Motor neuron (in vitro differentiated cells): ENCODE results near the gene PCDHGB6. TPM values are rescaled to one million over a fixed set of nuclear protein-coding genes. Genes with fewer than 3 reads are reported as not detected.

Source experiments
- ATAC-seq, 8 experiments: fragments of 200-7000 bp; cut with Tn5 transposase; replicated peaks in 6 of 8; 2 replicates each; pipeline ENCODE4 v1.8.0; 2021; ENCODE audit warnings: mild to moderate bottlenecking in 8 of 8, moderate library complexity in 8 of 8
- H3K27ac ChIP-seq, 2 donors: fragments of 250-450 bp; sonication (Bioruptor Pico); 2 replicates each; pipeline ENCODE4 v1.9.0; 2021; ENCODE audit warnings: antibody characterized with exemption in 2 of 2, mild to moderate bottlenecking in 2 of 2, moderate library complexity in 1 of 2
- H3K4me1 ChIP-seq, 2 donors: fragments of 250-450 bp; sonication (Bioruptor Pico); replicated peaks in 1 of 2; 2 replicates each; pipeline ENCODE4 v1.6.1; 2021; ENCODE audit warnings: antibody characterized with exemption in 2 of 2, mild to moderate bottlenecking in 2 of 2, moderate library complexity in 1 of 2
- H3K4me3 ChIP-seq, 5 donors: fragments of 250-450 bp; sonication (Bioruptor Pico); 2 replicates each; pipeline ENCODE4 v1.9.0; 2021; ENCODE audit warnings: antibody characterized with exemption in 5 of 5, mild to moderate bottlenecking in 5 of 5, moderate library complexity in 4 of 5
- WGBS, 10 experiments: fragments of 450-650 bp; shearing (Covaris generic); methylation state at CpG; one replicate each; pipeline ENCODE4 v1.0.0; 2022; 5-methylcytosine and 5-hydroxymethylcytosine counted together
- in situ Hi-C, 9 experiments: fragments of 400-800 bp; cut with MboI; loops; one replicate each; pipeline ENCODE4 v1.15.0; 2021; ENCODE audit warnings: low sequenced_read_pairs in 9 of 9, low pct_unique_long_range_greater_than_20kb in 2 of 9; ENCODE audit not compliant: unreplicated experiment in 9 of 9
- total RNA-seq, 8 experiments: library from RNA; unstranded; fragments of 300-600 nt; gene quantifications; 2 replicates each; pipeline versions ENCODE4 v1.2.3 to v1.2.4, GENCODE V29; 2022

The PCDHGB6 gene
- total RNA-seq, 8 experiments from 2014 or later, result 1.1 to 46.7 (median 31.5) TPM

DNA sequence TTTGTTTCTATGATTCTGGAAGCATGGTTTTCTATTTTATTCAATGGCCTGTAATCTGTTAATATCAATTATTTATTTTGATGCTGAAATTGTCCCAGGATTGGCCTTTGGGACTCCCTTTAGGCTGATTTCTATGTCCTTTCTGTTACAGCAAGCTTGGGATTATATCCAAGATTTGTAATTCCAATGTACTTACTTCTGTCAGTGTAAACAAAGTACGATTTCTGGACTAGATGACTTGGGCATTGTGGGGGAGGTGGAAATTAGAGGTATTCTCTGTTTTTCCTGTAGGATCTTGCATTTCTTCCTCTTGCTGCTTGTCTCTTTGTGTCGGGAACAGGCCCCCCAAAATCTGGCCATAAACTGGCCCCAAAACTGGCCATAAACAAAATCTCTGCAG lies 26.2 kb downstream of the PCDHGB6 start:
- 17 to 100% (median 66%) methylated on average over 1 to 2 of the region's 2 CpGs; no CpG with 5 or more reads in 2 of the 10 experiments for WGBS, 10 experiments
- no peak for ATAC-seq
- no peak overlapping the region for H3K4me3 ChIP-seq
- no peak overlapping the region for H3K27ac ChIP-seq
- in situ Hi-C loops, result no loop called here
- no peaks in the 10 kb centered on the region for H3K4me1 ChIP-seq

DNA sequence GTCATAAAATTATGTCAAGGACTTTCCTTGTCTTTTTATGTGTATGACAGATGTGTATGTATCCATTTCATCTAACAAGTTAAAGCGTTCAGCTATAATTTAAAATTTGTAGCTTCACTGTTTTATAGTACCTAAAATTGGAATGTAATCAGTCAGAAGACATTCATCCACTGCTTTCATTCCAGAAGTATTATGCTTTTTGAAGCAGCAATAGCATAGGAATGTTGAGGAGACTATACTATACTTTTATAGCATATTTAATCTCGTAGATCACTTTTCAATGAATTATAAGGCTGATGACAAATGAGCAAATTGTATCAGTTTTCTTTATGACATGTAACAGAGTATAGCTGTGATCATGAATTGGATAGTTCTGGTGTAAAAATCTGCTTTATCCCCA lies 29.4 kb downstream of the PCDHGB6 start:
- 43 to 100% (median 92%) methylated on average over 1 to 2 of the region's 2 CpGs; no CpG with 5 or more reads in 1 of the 10 experiments for WGBS, 10 experiments
- H3K4me3 ChIP-seq, result no peak overlapping the region
- H3K27ac ChIP-seq, result no peak overlapping the region
- in situ Hi-C loops, result no loop called here
- no peak for ATAC-seq
- no peaks in the 10 kb centered on the region for H3K4me1 ChIP-seq

DNA sequence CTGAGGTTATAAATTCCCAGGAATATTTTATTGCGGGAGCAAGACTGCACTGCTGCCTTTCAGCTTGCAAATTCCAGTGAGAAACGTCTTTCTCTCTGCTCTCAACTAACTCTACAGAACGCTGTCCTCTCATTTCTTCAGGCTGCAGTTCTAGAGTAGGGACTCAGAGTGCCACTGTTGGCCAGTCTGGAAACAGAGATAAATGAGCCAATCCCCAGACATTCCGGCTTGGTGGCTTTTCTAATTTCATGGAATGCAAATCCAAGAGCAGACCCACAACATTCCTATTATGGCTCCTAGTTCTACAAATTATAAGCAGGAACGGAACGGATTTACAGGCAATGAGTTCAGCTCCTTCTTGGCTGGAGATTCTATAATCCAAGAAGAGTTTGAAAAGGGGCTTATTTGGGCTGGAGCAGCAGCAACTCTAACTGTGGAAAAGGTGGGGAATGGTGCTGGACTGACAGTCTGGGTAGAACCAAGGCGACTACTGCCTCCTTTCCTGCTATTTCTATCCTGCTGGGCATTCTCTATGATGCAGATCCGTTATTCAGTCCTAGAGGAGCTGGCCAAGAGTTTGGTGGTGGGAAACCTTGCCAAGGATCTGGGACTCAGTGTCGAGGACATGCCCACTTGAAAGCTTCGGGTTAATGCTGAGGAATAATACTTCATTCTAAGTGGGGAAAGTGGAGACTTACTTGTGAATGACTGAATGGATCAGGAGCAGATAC lies 31.8 kb downstream of the PCDHGB6 start:
- Histone ChIP-seq H3K4me3 (no peak overlapping the region), H3K27ac (no peak overlapping the region), H3K4me1 (no peaks in the 10 kb centered on the region)
- no peak for ATAC-seq
- in situ Hi-C loops, result no loop called here
- 35 to 97% (median 81%) methylated on average over 3 to 10 of the region's 10 CpGs for WGBS, 10 experiments

DNA sequence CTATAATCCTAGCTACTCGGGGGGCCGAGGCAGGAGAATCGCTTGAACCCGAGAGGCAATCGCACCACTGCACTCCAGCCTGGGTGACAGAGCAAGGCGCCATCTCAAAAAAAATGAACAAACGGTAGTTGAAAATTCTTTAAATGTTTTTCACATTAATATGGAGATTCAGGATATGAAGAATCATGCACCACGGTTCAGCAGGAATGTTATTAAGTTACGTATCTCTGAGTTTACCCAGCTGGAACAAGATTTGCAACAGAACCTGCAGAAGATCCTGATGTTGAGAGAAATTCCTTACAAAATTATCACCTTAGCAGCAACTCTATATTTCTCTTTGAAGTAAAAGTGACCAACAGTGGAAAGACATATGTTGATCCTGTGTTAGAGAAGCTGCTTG lies 32.5 kb downstream of the PCDHGB6 start:
- H3K27ac ChIP-seq, result no peak overlapping the region
- no peaks in the 10 kb centered on the region for H3K4me1 ChIP-seq
- 58 to 97% (median 89%) methylated on average over 2 to 9 of the region's 9 CpGs; no CpG with 5 or more reads in 3 of the 10 experiments for WGBS, 10 experiments
- in situ Hi-C loops, result no loop called here
- ATAC-seq, result no peak
- no peak overlapping the region for H3K4me3 ChIP-seq

DNA sequence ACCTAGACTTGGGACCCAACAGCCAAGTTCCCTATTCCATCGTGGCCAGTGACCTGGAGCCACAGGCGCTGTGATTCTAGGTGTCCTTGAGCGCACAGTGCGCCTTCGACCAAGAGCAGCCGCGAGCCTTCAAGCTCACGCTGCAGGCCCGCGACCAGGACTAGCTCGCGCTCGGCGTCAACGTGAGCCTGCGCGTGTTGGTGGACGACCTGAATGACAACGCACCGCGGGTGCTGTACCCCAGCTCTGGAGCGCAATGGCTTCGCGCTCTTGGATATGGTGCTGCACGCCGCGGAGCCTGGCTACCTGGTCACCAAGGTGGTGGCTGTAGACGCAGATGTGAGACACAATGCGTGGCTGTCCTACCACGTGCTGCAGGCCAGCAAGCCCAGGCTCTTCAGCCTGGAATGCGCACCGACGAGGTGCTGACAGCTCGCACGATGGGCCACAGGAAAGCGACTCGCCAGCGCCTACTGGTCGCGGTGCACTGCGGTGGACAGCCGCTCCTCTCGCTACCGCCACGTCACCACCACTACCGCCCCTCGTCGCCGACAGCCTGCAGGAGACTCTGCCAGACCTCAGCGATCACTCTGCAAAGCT lies 33.9 kb downstream of the PCDHGB6 start:
- no peak overlapping the region for H3K27ac ChIP-seq
- no peak for ATAC-seq
- no peaks in the 10 kb centered on the region for H3K4me1 ChIP-seq
- 49 to 100% (median 96%) methylated on average over 3 to 24 of the region's 50 CpGs; no CpG with 5 or more reads in 4 of the 10 experiments for WGBS, 10 experiments
- H3K4me3 ChIP-seq, result no peak overlapping the region
- in situ Hi-C loops, result no loop called here

Other genes starting within 250 kb of the PCDHGB6 start
- gene PCDHB7, start 235.4 kb upstream of the PCDHGB6 start, total RNA-seq, result 1 to 10 TPM in 3 of 8 experiments, under 1 TPM in 5; 0.20 to 2.0 (median 0.50) TPM
- 1 to 10 TPM in 4 of 8 experiments, under 1 TPM in 4; 0.11 to 4.4 (median 1.8) TPM for gene PCDHB8, start 230.2 kb upstream of the PCDHGB6 start, total RNA-seq
- 1 to 10 TPM in 5 of 8 experiments, under 1 TPM in 3; 0.25 to 3.4 (median 1.8) TPM for gene PCDHB16, start 225.6 kb upstream of the PCDHGB6 start, total RNA-seq
- 10 to 100 TPM in 1 of 8 experiments, 1 to 10 TPM in 6, under 1 TPM in 1; 0.72 to 10.1 (median 2.3) TPM for gene PCDHB9, start 220.9 kb upstream of the PCDHGB6 start, total RNA-seq
- gene PCDHB10, start 215.7 kb upstream of the PCDHGB6 start, total RNA-seq, result 10 to 100 TPM in 1 of 8 experiments, 1 to 10 TPM in 4, under 1 TPM in 3; 0.20 to 25.4 (median 5.5) TPM
- gene PCDHB11, start 208.4 kb upstream of the PCDHGB6 start, total RNA-seq, result 1 to 10 TPM in 6 of 8 experiments, under 1 TPM in 2; 0.46 to 6.1 (median 3.4) TPM
- 1 to 10 TPM in 5 of 8 experiments, under 1 TPM in 3; 0.31 to 8.9 (median 2.9) TPM for gene PCDHB12, start 199.3 kb upstream of the PCDHGB6 start, total RNA-seq
- gene PCDHB13, start 194.1 kb upstream of the PCDHGB6 start, total RNA-seq, result 1 to 10 TPM in 7 of 8 experiments, under 1 TPM in 1; 0.25 to 6.7 (median 2.9) TPM
- 10 to 100 TPM in 1 of 8 experiments, 1 to 10 TPM in 7; 1.2 to 16.7 (median 6.5) TPM for gene PCDHB14, start 184.7 kb upstream of the PCDHGB6 start, total RNA-seq
- gene PCDHB15, start 162.6 kb upstream of the PCDHGB6 start, total RNA-seq, result 1 to 10 TPM in 6 of 8 experiments, under 1 TPM in 2; 0.25 to 8.6 (median 3.5) TPM
- gene SLC25A2, start 104.0 kb upstream of the PCDHGB6 start, total RNA-seq, result 1 to 10 TPM in 1 of 8 experiments, under 1 TPM in 5, not detected in 2; 0.14 to 1.4 (median 0.54) TPM
- gene TAF7, start 87.2 kb upstream of the PCDHGB6 start, total RNA-seq, result 100 to 1,000 TPM in 2 of 8 experiments, 10 to 100 TPM in 6; 58.8 to 118 (median 71.3) TPM
- gene PCDHGA1, start 77.5 kb upstream of the PCDHGB6 start, total RNA-seq, result 1 to 10 TPM in 2 of 8 experiments, under 1 TPM in 6; 0.23 to 1.3 (median 0.79) TPM
- 1 to 10 TPM in 2 of 8 experiments, under 1 TPM in 6; 0.16 to 1.5 (median 0.34) TPM for gene PCDHGA2, start 69.3 kb upstream of the PCDHGB6 start, total RNA-seq
- 10 to 100 TPM in 1 of 8 experiments, 1 to 10 TPM in 1, under 1 TPM in 6; 0.05 to 32.1 (median 0.65) TPM for gene PCDHGA3, start 64.2 kb upstream of the PCDHGB6 start, total RNA-seq
- gene PCDHGB1, start 57.9 kb upstream of the PCDHGB6 start, total RNA-seq, result 1 to 10 TPM in 3 of 8 experiments, under 1 TPM in 5; 0.33 to 4.4 (median 0.83) TPM
- gene PCDHGA4, start 53.0 kb upstream of the PCDHGB6 start, total RNA-seq, result 1 to 10 TPM in 5 of 8 experiments, under 1 TPM in 3; 0.22 to 3.2 (median 1.4) TPM
- gene PCDHGB2, start 48.0 kb upstream of the PCDHGB6 start, total RNA-seq, result 10 to 100 TPM in 1 of 8 experiments, 1 to 10 TPM in 2, under 1 TPM in 5; 0.41 to 10.7 (median 0.83) TPM
- gene PCDHGA5, start 43.9 kb upstream of the PCDHGB6 start, total RNA-seq, result 1 to 10 TPM in 2 of 8 experiments, under 1 TPM in 6; 0.16 to 5.2 (median 0.50) TPM
- 1 to 10 TPM in 3 of 8 experiments, under 1 TPM in 5; 0.22 to 6.5 (median 0.59) TPM for gene PCDHGB3, start 37.8 kb upstream of the PCDHGB6 start, total RNA-seq
- gene PCDHGA6, start 34.1 kb upstream of the PCDHGB6 start, total RNA-seq, result 1 to 10 TPM in 4 of 8 experiments, under 1 TPM in 4; 0.11 to 6.9 (median 0.88) TPM
- 1 to 10 TPM in 2 of 8 experiments, under 1 TPM in 6; 0.16 to 5.8 (median 0.52) TPM for gene PCDHGA7, start 25.3 kb upstream of the PCDHGB6 start, total RNA-seq
- 10 to 100 TPM in 1 of 8 experiments, 1 to 10 TPM in 5, under 1 TPM in 2; 0.22 to 92.9 (median 1.4) TPM for gene PCDHGB4, start 20.3 kb upstream of the PCDHGB6 start, total RNA-seq
- gene PCDHGA8, start 15.4 kb upstream of the PCDHGB6 start, total RNA-seq, result 1 to 10 TPM in 2 of 8 experiments, under 1 TPM in 6; 0.11 to 5.7 (median 0.57) TPM
- gene PCDHGB5, start 10.1 kb upstream of the PCDHGB6 start, total RNA-seq, result 10 to 100 TPM in 1 of 8 experiments, 1 to 10 TPM in 3, under 1 TPM in 4; 0.05 to 11.4 (median 0.83) TPM
- gene PCDHGA9, start 5.2 kb upstream of the PCDHGB6 start, total RNA-seq, result 1 to 10 TPM in 4 of 8 experiments, under 1 TPM in 4; 0.22 to 5.5 (median 1.3) TPM
- gene PCDHGA10, start 5.0 kb downstream of the PCDHGB6 start, total RNA-seq, result 1 to 10 TPM; 2.1 to 7.6 (median 4.4) TPM
- gene PCDHGB7, start 9.7 kb downstream of the PCDHGB6 start, total RNA-seq, result 10 to 100 TPM in 2 of 8 experiments, 1 to 10 TPM in 6; 4.7 to 31.4 (median 9.2) TPM
- gene PCDHGA11, start 13.0 kb downstream of the PCDHGB6 start, total RNA-seq, result 1 to 10 TPM; 1.3 to 8.8 (median 3.8) TPM
- gene PCDHGA12, start 22.5 kb downstream of the PCDHGB6 start, total RNA-seq, result 10 to 100 TPM in 1 of 8 experiments, 1 to 10 TPM in 7; 1.0 to 16.1 (median 1.5) TPM
- gene PCDHGC3, start 67.9 kb downstream of the PCDHGB6 start, total RNA-seq, result 10 to 100 TPM; 15.4 to 73.0 (median 26.0) TPM
- 1 to 10 TPM in 5 of 8 experiments, under 1 TPM in 3; 0.46 to 6.7 (median 4.8) TPM for gene PCDHGC4, start 77.0 kb downstream of the PCDHGB6 start, total RNA-seq
- 1 to 10 TPM in 4 of 8 experiments, under 1 TPM in 4; 0.31 to 4.1 (median 1.1) TPM for gene PCDHGC5, start 81.1 kb downstream of the PCDHGB6 start, total RNA-seq
- gene DIAPH1, start 211.0 kb downstream of the PCDHGB6 start, total RNA-seq, result 10 to 100 TPM in 6 of 8 experiments, 1 to 10 TPM in 2; 7.4 to 93.8 (median 20.0) TPM
- 10 to 100 TPM; 35.2 to 77.3 (median 58.3) TPM for gene HDAC3, start 228.8 kb downstream of the PCDHGB6 start, total RNA-seq
- 10 to 100 TPM in 5 of 8 experiments, 1 to 10 TPM in 3; 6.0 to 18.6 (median 12.5) TPM for gene RELL2, start 229.0 kb downstream of the PCDHGB6 start, total RNA-seq
- 10 to 100 TPM in 4 of 8 experiments, 1 to 10 TPM in 4; 5.2 to 22.6 (median 11.1) TPM for gene FCHSD1, start 243.4 kb downstream of the PCDHGB6 start, total RNA-seq